GM08714 (cell line): ENCODE measurements around the gene DET1.
"Not testable (repeated sequence)": the region's sequence is repeated elsewhere in the genome, so short reads cannot be mapped to it uniquely, and the experiment has no call there.

Experiments
- H3K4me3 ChIP-seq: fragments of 200-500 bp; sonication (Bioruptor generic); 2 replicates; pipeline ENCODE4 v1.5.1; 2014; ENCODE audit warnings: mild to moderate bottlenecking, low read length, inconsistent platforms
- ZNF274 ChIP-seq: IDR thresholded peaks from 2 replicates; pipeline ENCODE4 v1.6.1; 2012; ENCODE audit warnings: mild to moderate bottlenecking, low read depth, low read length

DET1 gene

DNA sequence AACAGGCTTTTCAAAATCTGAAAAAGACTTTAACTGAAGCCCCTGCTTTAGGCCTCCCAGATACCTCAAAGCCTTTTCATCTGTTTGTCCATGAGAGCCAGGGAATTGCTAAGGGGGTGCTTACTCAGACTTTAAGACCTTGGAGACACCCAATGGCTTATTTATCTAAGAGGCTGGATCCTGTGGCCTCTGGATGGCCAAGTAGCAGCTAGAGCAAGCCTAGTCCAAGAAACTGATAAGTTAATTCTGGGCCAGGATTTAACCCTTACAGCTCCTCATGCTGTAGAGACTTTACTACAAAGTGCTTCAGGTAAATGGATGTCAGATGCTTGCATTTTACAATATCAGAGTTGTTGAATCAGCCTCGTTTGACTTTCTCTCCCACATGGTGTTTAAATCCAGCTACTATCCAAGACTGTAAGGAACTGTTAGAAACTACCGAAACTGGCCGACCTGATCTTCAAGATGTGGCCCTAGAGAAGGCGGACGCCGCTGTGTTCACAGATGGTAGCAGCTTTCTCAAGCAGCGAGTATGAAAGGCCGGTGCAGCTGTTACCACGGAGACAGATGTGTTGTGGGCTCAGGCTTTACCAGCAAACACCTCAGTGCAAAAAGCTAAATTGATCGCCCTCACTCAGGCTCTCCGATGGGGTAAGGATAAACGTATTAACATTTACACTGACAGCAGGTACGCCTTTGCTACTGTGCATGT is 3.3 kb downstream of the DET1 start:
- H3K4me3 ChIP-seq, result no peak overlapping the region

DNA sequence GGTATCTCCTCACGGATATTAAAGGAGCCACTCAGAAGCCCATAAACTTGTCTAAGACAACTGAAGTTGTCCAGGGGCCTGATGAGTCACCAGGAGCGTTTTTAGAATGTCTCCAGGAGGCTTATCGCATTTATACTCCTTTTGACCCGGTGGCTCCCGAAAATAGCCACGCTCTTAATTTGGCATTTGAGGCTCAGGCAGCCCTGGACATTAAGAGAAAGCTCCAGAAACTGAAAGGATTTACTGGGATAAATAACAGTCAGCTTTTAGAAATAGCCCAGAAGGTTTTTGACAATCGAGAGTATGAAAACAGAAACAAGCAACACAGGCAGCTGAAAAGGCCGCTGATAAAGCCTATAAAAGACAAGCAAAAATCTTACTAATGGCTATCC is 4.1 kb downstream of the DET1 start:
- TF ChIP-seq ZNF274, result no peak
- H3K4me3 ChIP-seq, result no peak overlapping the region

More for the DNA sequence above, 3.3 kb downstream of the DET1 start:
- TF ChIP-seq ZNF274, result no peak

DNA sequence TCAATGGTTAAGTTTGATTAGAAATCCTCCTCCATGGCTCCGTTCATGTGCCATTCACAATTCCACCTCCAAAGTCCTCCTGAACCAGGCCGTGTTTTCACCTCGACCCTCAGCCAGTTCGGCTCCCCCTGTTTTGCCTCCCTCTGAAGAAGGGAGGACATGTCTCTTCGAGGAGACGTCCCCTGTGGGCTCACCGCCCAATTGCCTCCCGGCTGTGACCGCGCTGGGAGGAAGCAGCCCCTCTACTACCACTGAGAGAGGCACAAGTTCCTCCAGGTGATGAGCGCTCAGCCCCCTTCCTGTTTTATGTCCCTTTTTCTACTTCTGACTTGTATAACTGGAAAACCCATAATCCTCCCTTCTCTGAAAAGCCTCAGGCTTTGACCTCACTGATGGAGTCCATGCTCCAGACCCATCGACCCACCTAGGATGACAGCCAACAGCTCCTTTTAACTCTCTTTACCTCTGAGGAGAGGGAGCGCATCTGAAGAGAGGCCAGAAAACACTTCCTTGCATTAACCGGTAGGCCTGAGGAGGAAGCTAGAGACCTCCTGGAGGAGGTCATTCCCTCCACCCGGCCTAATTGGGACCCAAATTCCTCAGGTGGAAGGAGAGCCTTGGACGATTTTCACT is 4.7 kb downstream of the DET1 start:
- no peak for TF ChIP-seq ZNF274
- H3K4me3 ChIP-seq, result no peak overlapping the region

DNA sequence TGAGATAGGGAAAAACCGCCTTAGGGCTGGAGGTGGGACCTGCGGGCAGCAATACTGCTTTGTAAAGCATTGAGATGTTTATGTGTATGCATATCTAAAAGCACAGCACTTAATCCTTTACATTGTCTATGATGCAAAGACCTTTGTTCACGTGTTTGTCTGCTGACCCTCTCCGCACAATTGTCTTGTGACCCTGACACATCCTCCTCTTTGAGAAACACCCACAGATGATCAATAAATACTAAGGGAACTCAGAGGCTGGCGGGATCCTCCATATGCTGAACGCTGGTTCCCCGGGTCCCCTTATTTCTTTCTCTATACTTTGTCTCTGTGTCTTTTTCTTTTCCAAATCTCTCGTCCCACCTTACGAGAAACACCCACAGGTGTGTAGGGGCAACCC is 5.4 kb downstream of the DET1 start:
- not testable (repeated sequence) for H3K4me3 ChIP-seq

DNA sequence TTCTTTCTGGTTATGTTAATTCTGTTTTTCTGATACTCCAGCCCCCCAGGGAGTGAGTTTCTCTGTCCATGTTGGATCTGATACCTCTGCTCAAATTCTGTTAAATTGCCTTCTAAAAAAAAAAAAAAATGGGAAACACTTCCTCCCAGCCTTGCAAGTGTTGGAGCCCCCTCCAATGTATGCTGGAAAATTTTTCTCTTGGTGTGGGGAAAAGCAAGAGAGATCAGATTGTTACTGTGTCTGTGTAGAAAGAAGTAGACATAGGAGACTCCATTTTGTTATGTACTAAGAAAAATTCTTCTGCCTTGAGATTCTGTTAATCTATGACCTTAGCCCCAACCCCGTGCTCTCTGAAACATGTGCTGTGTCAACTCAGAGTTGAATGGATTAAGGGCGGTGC is 6.1 kb downstream of the DET1 start:
- H3K4me3 ChIP-seq, result not testable (repeated sequence)

DNA sequence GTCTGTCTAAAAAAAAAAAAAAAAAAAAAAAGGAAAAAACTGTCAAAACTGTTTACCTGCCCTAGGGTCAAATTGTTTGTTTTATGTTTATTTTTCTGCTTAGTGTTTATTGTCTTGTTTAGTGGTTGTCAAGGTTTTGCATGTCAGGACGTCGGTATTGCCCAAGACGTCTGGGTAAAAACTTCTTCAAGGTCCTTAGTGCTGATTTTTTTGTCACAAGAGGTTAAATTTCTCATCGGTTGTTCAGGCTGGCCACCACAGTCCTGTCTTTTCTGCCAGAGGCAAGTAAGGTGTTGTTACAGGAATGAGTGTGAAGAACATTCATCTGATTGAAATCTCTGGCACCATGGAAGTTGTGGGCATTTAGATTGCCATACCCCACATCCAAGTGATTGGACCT is 7.0 kb downstream of the DET1 start:
- no peak overlapping the region for H3K4me3 ChIP-seq
- TF ChIP-seq ZNF274, result no peak

DNA sequence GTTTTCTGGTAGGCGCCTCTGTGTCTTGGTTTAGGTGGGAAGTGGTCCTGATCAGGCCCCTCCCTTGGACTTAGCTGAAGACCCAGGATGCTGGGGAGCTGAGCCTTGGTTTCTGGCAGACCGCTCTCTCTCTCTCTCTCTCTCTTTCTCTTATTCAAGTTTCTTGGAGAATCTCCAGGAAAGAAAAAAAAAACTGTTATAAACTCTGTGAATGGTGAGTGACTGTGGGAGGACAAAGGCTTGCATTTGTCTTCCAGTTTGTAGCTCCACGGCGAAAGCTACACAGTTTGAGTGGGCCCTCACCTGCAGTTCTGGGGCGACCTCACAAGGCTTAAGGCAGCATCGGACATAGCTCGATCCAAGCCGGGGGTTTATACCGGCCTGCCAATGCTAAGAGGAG is 7.5 kb downstream of the DET1 start:
- H3K4me3 ChIP-seq, result no peak overlapping the region
- no peak for TF ChIP-seq ZNF274

DNA sequence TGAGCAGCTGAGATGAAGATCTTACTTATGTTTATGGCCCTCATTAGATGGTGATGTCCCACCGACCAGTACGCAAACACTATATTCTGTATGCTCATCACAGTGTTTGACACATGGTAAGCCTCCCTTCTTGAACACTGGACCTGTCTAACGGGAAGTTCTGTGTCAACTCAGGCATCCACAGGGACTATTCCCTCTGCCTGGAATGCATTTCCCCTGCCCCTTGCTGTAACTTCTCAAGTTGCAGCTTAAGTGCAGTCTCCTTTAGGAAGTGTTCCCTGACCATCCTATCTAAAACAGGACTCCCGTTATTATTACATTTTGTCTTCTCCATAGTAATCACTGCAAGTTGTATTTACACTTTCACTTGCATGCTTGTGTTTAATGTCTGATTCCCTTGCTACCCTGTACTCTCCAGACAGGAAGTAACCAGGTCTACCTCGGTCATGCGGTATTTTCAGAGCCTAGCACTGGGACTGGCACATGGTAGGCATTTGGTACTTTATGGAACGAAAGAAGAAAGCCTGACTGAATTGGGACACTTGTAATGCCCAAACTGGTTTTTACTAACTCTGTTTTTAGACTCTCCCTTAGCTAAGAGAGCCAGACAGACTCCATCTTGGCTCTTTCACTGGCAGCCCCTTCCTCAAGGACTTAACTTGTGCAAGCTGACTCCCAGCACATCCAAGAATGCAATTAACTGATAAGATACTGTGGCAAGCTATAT is 8.7 kb downstream of the DET1 start:
- TF ChIP-seq ZNF274, result no peak
- no peak overlapping the region for H3K4me3 ChIP-seq

DNA sequence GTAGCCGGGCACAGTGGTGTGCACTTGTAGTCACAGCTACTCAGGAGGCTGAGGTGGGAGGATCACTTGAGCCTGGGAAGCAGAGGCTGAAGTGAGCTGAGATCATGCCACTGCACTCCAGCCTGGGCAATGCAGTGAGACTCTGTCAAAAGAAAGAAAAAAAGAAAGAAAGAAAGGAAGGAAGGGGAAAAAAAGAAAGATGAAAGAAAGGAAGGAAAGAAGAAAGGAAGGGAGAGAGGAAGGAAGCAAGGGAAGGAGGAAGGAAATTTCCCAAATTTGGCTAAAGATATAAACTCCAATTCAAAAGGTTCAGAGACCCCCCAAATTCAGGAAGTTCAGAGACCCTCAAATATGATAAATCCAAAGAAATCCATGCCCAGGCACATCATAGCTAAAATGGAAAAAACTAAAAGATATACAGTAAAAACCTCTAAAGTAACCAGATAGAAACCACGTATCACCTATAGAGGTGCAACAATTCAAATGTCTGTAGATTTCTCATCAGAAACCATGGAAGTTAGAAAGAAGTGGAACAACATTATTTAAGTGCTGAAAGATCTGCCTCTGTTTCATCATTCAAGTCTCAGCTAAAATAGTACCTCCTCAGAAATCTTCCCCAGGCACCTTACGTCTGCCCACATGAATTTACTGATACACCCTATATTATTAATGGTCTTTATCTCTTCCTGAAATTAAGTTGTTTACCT is 10.7 kb downstream of the DET1 start:
- TF ChIP-seq ZNF274, result no peak

DNA sequence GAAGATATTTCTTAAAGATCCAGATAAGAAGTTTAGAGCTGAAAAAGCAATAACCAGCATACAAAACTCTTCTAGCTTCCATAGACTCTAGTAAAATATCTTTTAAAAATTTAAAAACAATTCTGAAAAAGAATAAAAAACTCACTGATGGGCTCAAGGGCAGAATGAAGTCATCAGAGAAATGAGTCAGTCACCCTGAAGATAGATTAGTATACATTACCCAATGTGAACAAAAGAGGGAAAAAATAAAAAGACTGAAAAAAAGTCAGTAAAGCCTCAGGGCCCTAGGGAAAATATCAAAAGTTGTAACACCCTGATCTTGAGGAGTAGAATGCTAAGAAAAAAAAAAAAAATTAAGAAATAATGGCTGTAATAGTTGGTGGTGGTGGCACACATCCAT is 11.4 kb downstream of the DET1 start:
- no peak overlapping the region for H3K4me3 ChIP-seq

More for the DNA sequence above, 10.7 kb downstream of the DET1 start:
- no peak overlapping the region for H3K4me3 ChIP-seq

DNA sequence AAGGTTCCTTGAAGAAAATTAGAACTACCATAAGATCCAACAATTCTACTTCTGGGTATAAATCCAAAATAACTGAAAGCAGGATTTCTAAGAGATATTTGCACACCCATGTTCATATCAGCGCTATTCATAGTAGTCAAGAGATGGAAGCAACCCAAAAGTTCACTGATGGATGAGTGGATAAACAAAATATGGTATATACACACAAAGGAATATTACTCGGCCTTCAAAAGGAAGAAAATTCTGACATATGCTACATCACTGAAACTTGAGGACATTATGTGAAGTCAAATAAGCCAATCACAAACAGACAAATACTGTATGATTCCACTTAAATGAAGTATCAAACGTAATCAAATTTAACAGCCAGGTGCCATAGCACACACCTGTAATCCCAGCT is 13.1 kb downstream of the DET1 start:
- TF ChIP-seq ZNF274, result no peak
- no peak overlapping the region for H3K4me3 ChIP-seq

More for the DNA sequence above, 11.4 kb downstream of the DET1 start:
- TF ChIP-seq ZNF274, result no peak

DNA sequence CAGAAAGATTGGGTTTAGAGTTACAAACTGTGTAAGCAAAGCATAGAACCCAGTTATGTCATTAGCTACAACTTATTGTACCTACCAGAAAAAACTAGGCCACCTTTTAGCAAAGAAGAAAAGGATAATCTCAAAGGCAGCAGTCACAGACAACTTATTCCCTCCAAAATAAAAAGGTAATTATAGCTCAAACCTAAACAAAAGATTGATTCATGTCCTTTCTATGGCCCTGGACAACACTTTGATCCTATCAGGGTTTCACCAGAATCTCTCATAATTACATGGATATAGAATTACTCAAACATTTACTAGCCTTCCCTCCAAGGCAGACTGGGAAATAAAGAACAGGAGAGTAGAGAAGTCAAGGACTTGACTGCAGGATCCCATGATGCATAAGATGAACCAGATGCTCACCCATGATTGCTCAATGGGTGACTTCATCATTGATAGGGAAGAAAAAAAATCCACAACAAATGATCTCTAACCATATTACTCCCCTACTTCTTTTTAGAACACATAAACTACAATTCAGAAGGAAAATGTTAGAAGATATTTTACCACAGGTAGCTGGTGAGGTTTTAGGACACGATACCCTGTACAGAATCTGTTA is 17.4 kb downstream of the DET1 start:
- TF ChIP-seq ZNF274, result no peak
- no peak overlapping the region for H3K4me3 ChIP-seq

DNA sequence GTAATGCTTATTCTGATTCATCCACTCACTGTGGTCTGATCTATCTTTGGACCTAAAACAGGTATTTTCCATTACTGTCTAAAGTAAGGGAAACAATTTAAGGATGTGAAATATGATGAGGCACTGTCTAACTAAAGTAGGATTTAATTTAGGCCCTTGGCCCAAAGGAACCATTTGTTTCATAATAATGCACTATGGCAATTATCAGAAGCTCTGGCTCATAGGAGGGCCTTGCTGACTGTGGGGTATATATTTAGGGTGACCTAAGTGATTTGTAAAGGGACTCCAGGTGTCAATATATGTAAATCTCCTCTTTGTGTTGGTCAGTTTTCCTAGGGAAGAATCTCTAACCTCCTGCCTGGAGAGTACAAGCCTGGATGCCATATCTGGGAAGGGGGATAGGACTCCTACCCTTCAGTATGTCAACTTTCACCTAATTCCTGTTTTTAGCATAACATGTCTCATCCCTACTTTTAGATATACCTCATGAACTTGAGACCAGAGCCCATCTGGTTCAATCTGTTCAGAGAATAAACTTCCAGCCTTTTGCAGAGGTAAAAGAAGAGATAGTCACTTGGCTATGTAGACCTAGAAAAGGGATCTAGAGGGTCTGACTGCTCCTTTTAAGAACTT is 20.1 kb downstream of the DET1 start:
- no peak for TF ChIP-seq ZNF274
- no peak overlapping the region for H3K4me3 ChIP-seq

DNA sequence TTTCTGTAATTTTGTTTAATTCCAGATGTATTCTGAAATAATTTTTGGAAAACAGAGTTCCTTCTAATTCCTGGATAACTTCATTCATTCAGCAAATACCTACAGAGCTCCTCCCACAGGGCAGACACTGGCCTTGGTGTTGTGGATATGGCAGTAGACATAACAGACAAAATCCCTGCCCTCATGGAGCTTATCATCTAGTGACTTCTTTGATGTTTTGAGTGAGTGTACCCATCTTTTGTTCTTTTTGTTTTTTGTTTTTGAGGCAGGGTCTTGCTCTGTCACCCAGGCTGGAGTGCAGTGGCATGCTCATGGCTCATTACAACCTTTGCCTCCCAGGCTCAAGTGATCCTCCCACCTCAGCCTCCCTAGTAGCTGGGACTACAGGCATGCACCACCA is 21.1 kb downstream of the DET1 start:
- no peak overlapping the region for H3K4me3 ChIP-seq
- TF ChIP-seq ZNF274, result no peak

DNA sequence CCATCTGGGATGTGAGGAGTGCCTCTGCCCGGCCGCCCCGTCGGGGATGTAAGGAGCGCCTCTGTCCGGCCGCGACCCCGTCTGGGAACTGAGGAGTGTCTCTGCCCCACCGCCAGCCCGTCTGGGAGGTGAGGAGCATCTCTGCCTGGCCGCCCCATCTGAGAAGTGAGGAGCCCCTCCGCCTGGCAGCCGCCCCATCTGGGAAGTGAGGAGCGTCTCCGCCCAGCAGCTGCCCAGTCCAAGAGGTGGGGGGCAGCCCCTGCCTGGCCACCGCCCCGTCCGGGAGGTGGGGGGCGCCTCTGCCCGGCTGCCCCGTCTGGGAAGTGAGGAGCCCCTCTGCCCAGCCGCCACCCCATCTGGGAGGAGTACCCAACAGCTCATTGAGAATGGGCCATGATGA is 22.4 kb downstream of the DET1 start:
- not testable (repeated sequence) for H3K4me3 ChIP-seq
